ENCODE results near the gene HOXB5.

- TF ChIP-seq CTCF (conservative IDR thresholded peaks at IDR 0.05; ENCODE audit: low read length) (no peak), EZH2phosphoT487 (IDR thresholded peaks at IDR 0.05; ENCODE audit: borderline replicate concordance) (no peak)
These were observed 48.6 kb downstream of the HOXB5 start, which contains the start of gene HOXB2 for GRCh38 chr17:48545022-48545375.

All from Loucy (cell line).